Neural progenitor cell (in vitro differentiated cells): ENCODE data around the gene BCAT1. TPM values are rescaled to one million over a fixed set of nuclear protein-coding genes. Genes with fewer than 3 reads are reported as not detected.

ENCODE experiments used
- DNase-seq: peaks from one replicate; pipeline ENCODE4 v3.0.0-alpha.2; 2016; ENCODE audit warnings: low spot score
- H2AFZ ChIP-seq: fragments of 200-600 bp; sonication (generic); replicated peaks from 2 replicates; pipeline ENCODE4 v1.6.1; 2016; ENCODE audit warnings: antibody characterized with exemption
- H3F3A ChIP-seq: fragments of 200-600 bp; sonication (generic); 2 replicates; pipeline ENCODE4 v1.6.1; 2016; ENCODE audit warnings: antibody characterized with exemption, low read depth
- H3K27ac ChIP-seq: fragments of 200-600 bp; sonication (generic); 2 replicates; pipeline ENCODE4 v1.5.1; 2016; ENCODE audit warnings: mild to moderate bottlenecking
- H3K27me3 ChIP-seq: fragments of 200-600 bp; sonication (generic); 2 replicates; pipeline ENCODE4 v1.6.1; 2016; ENCODE audit warnings: mild to moderate bottlenecking, moderate library complexity
- H3K36me3 ChIP-seq: fragments of 200-600 bp; sonication (generic); 2 replicates; pipeline ENCODE4 v1.5.1; 2016
- H3K4me1 ChIP-seq: fragments of 200-600 bp; sonication (generic); 2 replicates; pipeline ENCODE4 v1.6.1; 2016; ENCODE audit warnings: mixed run types
- H3K4me2 ChIP-seq: fragments of 200-600 bp; sonication (generic); 2 replicates; pipeline ENCODE4 v1.6.1; 2016
- H3K4me3 ChIP-seq: fragments of 200-600 bp; sonication (generic); 2 replicates; pipeline ENCODE4 v1.5.1; 2016
- H3K79me2 ChIP-seq: fragments of 200-600 bp; sonication (generic); 2 replicates; pipeline ENCODE4 v1.6.1; 2016; ENCODE audit warnings: low read depth
- H3K9ac ChIP-seq: fragments of 200-600 bp; sonication (generic); 2 replicates; pipeline ENCODE4 v1.6.1; 2016
- H3K9me3 ChIP-seq: fragments of 200-600 bp; sonication (generic); 2 replicates; pipeline ENCODE4 v1.5.1; 2016; ENCODE audit warnings: low read depth
- H4K20me1 ChIP-seq: fragments of 200-600 bp; sonication (generic); 2 replicates; pipeline ENCODE4 v1.6.1; 2016; ENCODE audit warnings: low read depth
- H3K27ac Mint-ChIP-seq: 3 replicates; pipeline ENCODE4 v1.8.0; 2021; ENCODE audit warnings: mixed read lengths
- H3K27me3 Mint-ChIP-seq: 2 replicates; pipeline ENCODE4 v1.8.0; 2022; ENCODE audit warnings: low read depth, mild to moderate bottlenecking, inconsistent platforms, moderate library complexity, mixed read lengths; ENCODE audit not compliant: insufficient read depth
- H3K36me3 Mint-ChIP-seq: 3 replicates; pipeline ENCODE4 v1.8.0; 2021; ENCODE audit warnings: mixed read lengths
- H3K4me1 Mint-ChIP-seq: 3 replicates; pipeline ENCODE4 v1.8.0; 2021; ENCODE audit warnings: mixed read lengths
- H3K4me3 Mint-ChIP-seq: 3 replicates; pipeline ENCODE4 v1.8.0; 2021; ENCODE audit warnings: mild to moderate bottlenecking, moderate library complexity, mixed read lengths
- H3K9me3 Mint-ChIP-seq: 3 replicates; pipeline ENCODE4 v1.8.0; 2020; ENCODE audit warnings: mixed read lengths
- CTCF ChIP-seq: fragments of 200-600 bp; sonication (generic); IDR thresholded peaks from 2 replicates; pipeline ENCODE4 v1.5.1; 2017; ENCODE audit warnings: antibody characterized with exemption, mild to moderate bottlenecking
- EZH2 ChIP-seq: fragments of 200-600 bp; sonication (generic); IDR thresholded peaks from 2 replicates; pipeline ENCODE4 v1.6.1; 2017; ENCODE audit warnings: antibody characterized with exemption, mild to moderate bottlenecking, moderate library complexity
- EZH2phosphoT487 ChIP-seq: fragments of 200-600 bp; sonication (generic); IDR thresholded peaks from 2 replicates; pipeline ENCODE4 v1.6.1; 2017; ENCODE audit warnings: antibody characterized with exemption
- total RNA-seq: library from RNA; depleted of rRNA; stranded (reverse); fragments of >200 nt; gene quantifications from 2 replicates; pipeline ENCODE4 v1.2.3, GENCODE V29; 2015; ENCODE audit warnings: low replicate concordance

The BCAT1 gene
- total RNA-seq, 1 donor from 2014 or later: 287 TPM

GRCh38 chr12:24848941-24849477 is 99.9 kb downstream of the BCAT1 start:
- Histone ChIP-seq H2AFZ (no peak overlapping the region), H3K4me1 (peaks cover 10% of the 10 kb centered on the region), H3K4me2 (no peak overlapping the region), H3K27me3 (no peaks in the 10 kb centered on the region), H3F3A (peaks cover 3% of the 10 kb centered on the region), H3K4me3 (no peak overlapping the region), H3K27ac (no peak overlapping the region), H3K36me3 (peaks cover 15% of the 10 kb centered on the region), H3K9ac (no peak overlapping the region), H3K9me3 (no peaks in the 10 kb centered on the region), H3K79me2 (peaks cover 38% of the 10 kb centered on the region), H4K20me1 (peaks cover 18% of the 10 kb centered on the region)
- Mint-ChIP-seq H3K4me3 (no peak overlapping the region), H3K4me1 (peaks cover 13% of the 10 kb centered on the region), H3K27me3 (peaks cover 2% of the 10 kb centered on the region), H3K9me3 (no peaks in the 10 kb centered on the region), H3K27ac (no peak overlapping the region), H3K36me3 (peaks cover 19% of the 10 kb centered on the region)
- TF ChIP-seq EZH2phosphoT487: no peak
- TF ChIP-seq CTCF: no peak
- TF ChIP-seq EZH2: no peak
- DNase-seq: no peak

DNA sequence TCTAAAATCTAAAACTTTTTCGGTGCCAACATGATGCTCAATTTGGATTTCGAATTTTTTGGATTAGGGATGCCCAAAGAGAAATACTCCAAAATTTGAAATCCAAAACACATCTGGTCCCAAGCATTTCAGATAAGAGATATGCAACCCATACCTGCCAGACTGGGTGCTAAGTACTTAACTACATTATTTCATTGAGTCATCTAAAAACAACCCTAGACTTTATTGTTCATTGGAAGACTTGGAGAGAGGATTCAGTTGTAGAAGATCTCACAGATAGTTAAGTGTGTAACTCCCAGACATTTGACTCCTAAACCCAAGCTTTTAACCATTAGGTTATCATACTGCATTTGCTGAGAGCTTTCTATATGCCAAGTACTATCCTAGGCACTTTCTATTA is 102.2 kb downstream of the BCAT1 start:
- Histone ChIP-seq H3F3A (no peaks in the 10 kb centered on the region), H3K9ac (no peak overlapping the region)
- no peak overlapping the region for H3K4me3 Mint-ChIP-seq

DNA sequence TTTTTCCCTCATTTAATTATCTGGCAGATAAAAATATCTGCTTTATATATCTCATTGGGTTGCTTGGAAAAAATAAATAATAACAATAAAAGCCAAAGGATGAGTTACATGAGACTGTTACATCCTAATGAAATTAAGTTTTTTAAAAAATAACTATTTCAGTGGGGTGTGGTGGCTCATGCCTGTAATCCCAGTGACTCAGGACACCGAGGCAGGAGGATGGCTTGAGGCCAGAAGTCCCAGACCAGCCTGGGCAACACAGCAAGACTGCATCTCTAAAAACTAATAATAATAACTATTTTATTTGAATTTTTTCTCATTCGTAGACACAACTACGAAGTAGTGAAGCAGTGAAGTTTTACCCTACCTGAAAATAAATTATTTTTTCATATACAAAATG is 103.3 kb downstream of the BCAT1 start:
- Histone ChIP-seq H2AFZ (no peak overlapping the region), H3K27ac (no peak overlapping the region), H3K4me3 (no peak overlapping the region), H3K4me1 (no peaks in the 10 kb centered on the region), H4K20me1 (no peaks in the 10 kb centered on the region), H3K36me3 (peaks cover 20% of the 10 kb centered on the region), H3K4me2 (no peak overlapping the region), H3K9me3 (no peaks in the 10 kb centered on the region), H3K79me2 (peaks cover 6% of the 10 kb centered on the region), H3K9ac (no peak overlapping the region), H3K27me3 (no peaks in the 10 kb centered on the region), H3F3A (no peaks in the 10 kb centered on the region)
- TF ChIP-seq EZH2phosphoT487 (no peak), CTCF (no peak), EZH2 (no peak)
- Mint-ChIP-seq H3K4me3 (no peak overlapping the region), H3K27me3 (peaks cover 2% of the 10 kb centered on the region), H3K4me1 (no peaks in the 10 kb centered on the region), H3K9me3 (no peaks in the 10 kb centered on the region), H3K27ac (no peak overlapping the region), H3K36me3 (peaks cover 25% of the 10 kb centered on the region)
- DNase-seq: no peak

More for the DNA sequence above, 102.2 kb downstream of the BCAT1 start:
- Histone ChIP-seq H3K36me3 (peaks cover 15% of the 10 kb centered on the region), H3K4me3 (no peak overlapping the region), H3K9me3 (no peaks in the 10 kb centered on the region), H3K79me2 (peaks cover 15% of the 10 kb centered on the region), H3K27ac (no peak overlapping the region), H3K4me1 (peaks cover under 1% of the 10 kb centered on the region), H2AFZ (no peak overlapping the region), H3K27me3 (no peaks in the 10 kb centered on the region), H3K4me2 (no peak overlapping the region), H4K20me1 (peaks cover 4% of the 10 kb centered on the region)
- Mint-ChIP-seq H3K27me3 (peaks cover 2% of the 10 kb centered on the region), H3K4me1 (peaks cover 4% of the 10 kb centered on the region), H3K27ac (no peak overlapping the region), H3K36me3 (peaks cover 20% of the 10 kb centered on the region), H3K9me3 (no peaks in the 10 kb centered on the region)
- DNase-seq: no peak
- no peak for TF ChIP-seq EZH2
- no peak for TF ChIP-seq EZH2phosphoT487
- TF ChIP-seq CTCF: no peak
